Suprapubic skin (tissue), 4 donors: ENCODE results near the gene SUSD4.

Experiments used
- EP300 ChIP-seq: sonication (generic); formaldehyde crosslinking; IDR thresholded peaks from one replicate; pipeline ENCODE4 v1.6.1; 2017; ENCODE audit warnings: antibody characterized with exemption
- POLR2A ChIP-seq, 2 donors: fragments of 450-650 bp; IDR thresholded peaks; one replicate each; pipeline ENCODE4 v1.6.1; 2017; ENCODE audit warnings: antibody characterized with exemption in 2 of 2, mild to moderate bottlenecking in 2 of 2, moderate library complexity in 2 of 2
- POLR2AphosphoS5 ChIP-seq, 3 donors: sonication (generic); formaldehyde crosslinking; IDR thresholded peaks; one replicate each; pipeline ENCODE4 v1.6.1; 2017; ENCODE audit warnings: antibody characterized with exemption in 3 of 3
- TF ChIP-seq, protein P1 (sequence below), 2 donors: fragments of 200-600 bp in 1 of 2; fragments of 450-650 bp in 1 of 2; sonication (generic) in 1 of 2; IDR thresholded peaks; one replicate each; pipeline ENCODE4 v1.5.1; 2016 to 2019; ENCODE audit warnings: antibody characterized with exemption in 2 of 2, mild to moderate bottlenecking in 1 of 2, moderate library complexity in 1 of 2

DNA sequence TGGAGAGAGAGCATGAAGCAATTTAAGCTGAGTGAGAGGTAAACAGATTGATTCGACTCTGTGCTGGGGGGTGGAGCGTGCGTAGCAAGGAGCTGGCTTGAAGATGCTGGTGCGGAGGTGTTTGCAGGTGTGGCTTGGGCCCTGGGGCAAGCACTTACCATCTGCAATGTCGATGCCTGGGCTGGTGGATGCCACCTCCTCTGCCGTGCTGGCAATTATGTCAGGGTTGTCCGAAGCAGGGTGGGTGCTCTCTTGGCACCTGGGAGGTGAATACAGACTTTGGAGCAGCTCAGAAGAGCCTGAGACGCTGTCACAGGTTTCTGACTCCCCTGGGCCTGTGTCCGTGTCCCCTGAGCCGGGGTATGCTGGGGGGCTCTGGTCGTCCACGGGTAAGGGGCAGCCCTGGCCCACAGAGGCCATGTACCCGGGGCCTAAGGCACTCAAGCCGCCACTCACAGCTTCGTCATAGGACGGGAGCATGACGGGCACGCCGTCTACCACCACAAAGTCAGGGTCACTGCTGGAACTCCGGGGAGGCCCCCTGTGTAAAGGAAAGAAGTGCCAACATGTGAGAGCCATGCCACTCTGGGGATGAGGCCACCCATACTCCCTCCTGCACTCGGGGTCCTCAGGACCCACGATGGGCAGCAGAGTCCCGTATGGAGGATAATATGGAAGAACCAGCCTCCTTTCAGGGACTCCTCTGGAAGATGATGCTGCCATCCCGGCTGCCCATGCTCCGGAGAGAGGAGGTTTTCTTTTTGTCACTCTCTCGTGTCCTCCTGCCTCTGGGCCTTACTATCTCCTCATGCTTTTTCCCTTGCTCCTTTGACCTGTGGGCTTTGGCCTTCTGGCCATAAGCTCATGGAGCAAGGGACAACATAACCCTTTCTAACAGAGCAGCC lies 140.6 kb downstream of the SUSD4 start:
- TF ChIP-seq, protein P1, sequence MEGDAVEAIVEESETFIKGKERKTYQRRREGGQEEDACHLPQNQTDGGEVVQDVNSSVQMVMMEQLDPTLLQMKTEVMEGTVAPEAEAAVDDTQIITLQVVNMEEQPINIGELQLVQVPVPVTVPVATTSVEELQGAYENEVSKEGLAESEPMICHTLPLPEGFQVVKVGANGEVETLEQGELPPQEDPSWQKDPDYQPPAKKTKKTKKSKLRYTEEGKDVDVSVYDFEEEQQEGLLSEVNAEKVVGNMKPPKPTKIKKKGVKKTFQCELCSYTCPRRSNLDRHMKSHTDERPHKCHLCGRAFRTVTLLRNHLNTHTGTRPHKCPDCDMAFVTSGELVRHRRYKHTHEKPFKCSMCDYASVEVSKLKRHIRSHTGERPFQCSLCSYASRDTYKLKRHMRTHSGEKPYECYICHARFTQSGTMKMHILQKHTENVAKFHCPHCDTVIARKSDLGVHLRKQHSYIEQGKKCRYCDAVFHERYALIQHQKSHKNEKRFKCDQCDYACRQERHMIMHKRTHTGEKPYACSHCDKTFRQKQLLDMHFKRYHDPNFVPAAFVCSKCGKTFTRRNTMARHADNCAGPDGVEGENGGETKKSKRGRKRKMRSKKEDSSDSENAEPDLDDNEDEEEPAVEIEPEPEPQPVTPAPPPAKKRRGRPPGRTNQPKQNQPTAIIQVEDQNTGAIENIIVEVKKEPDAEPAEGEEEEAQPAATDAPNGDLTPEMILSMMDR (IDR thresholded peaks at IDR 0.05) = no peak
- TF ChIP-seq POLR2AphosphoS5 (IDR thresholded peaks at IDR 0.05) (no peak), EP300 (no peak), POLR2A (IDR thresholded peaks at IDR 0.05) (no peak)
